Natural killer cell treated with Interleukin-12 subunit alpha and Interleukin-12 subunit beta and Interleukin-15 and Interleukin-18, amount 100 ng/mL, for 72 hours (primary cell): ENCODE results near the gene CD109. TPM values are rescaled to one million over a fixed set of nuclear protein-coding genes. Genes with fewer than 3 reads are reported as not detected.
"Not testable (repeated sequence)": the region's sequence is repeated elsewhere in the genome, so short reads cannot be mapped to it uniquely, and the experiment has no call there.

Experiments used
- ATAC-seq, 2 donors: fragments of 150-1000 bp; cut with Tn5 transposase in 1 of 2; sonication (Bioruptor Pico), chemical (Tn5 transposase) in 1 of 2; 2 replicates each; pipeline ENCODE4 v1.10.0; 2021
- DNase-seq: peaks from one replicate; pipeline ENCODE4 v3.0.0; 2022; ENCODE audit warnings: low spot score
- H3K27ac Mint-ChIP-seq, 2 donors: 1 replicate in 1 of 2; 2 replicates in 1 of 2; pipeline ENCODE4 v1.8.0; 2022; ENCODE audit warnings: mixed read lengths in 2 of 2, mild to moderate bottlenecking in 1 of 2, moderate library complexity in 1 of 2
- H3K27me3 Mint-ChIP-seq, 2 donors: 1 replicate in 1 of 2; 2 replicates in 1 of 2; pipeline ENCODE4 v1.8.0; 2022; ENCODE audit warnings: mixed read lengths in 2 of 2
- H3K36me3 Mint-ChIP-seq: one replicate; pipeline ENCODE4 v1.8.0; 2022; ENCODE audit warnings: mixed read lengths
- H3K4me1 Mint-ChIP-seq, 2 donors: 1 replicate in 1 of 2; 2 replicates in 1 of 2; pipeline ENCODE4 v1.8.0; 2022; ENCODE audit warnings: low read depth in 2 of 2, mixed read lengths in 2 of 2, mild to moderate bottlenecking in 1 of 2
- H3K4me3 Mint-ChIP-seq: one replicate; pipeline ENCODE4 v1.8.0; 2022; ENCODE audit warnings: mixed read lengths
- H3K9me3 Mint-ChIP-seq: 2 replicates; pipeline ENCODE4 v1.8.0; 2022; ENCODE audit warnings: mixed read lengths
- total RNA-seq, 2 donors: library from RNA; stranded (reverse); gene quantifications; one replicate each; pipeline ENCODE4 v1.2.3, GENCODE V29; 2022

CD109 gene
- total RNA-seq, 2 donors from 2014 or later = 0.43 to 2.2 TPM

DNA sequence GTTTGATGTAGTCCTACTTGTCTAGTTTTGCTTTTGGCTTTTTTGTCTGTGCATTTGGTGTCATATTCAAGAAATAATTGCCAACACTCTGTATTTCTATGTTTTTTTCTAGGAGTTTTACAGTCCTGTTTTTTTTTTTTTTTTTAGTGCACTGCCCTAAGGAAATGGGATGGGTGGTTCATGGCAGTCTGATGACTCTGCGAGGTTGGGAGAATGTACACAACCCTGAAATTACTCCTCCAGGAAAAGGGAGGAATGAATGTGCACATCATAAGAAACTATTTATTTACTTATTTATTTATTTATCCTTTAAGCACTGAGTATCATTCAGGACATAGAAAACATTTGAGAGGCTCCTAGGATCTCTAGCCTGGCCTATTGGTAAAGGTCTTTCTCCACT lies 27.0 kb upstream of the CD109 start:
- Mint-ChIP-seq H3K27me3 (peaks cover 22 to 25% of the 10 kb centered on the region in 2 donors), H3K9me3 (no peaks in the 10 kb centered on the region), H3K27ac (no peak overlapping the region), H3K4me3 (no peak overlapping the region), H3K36me3 (no peaks in the 10 kb centered on the region), H3K4me1 (peaks cover 0 to 5% of the 10 kb centered on the region in 2 donors)
- ATAC-seq (no peak), DNase-seq (no peak)

DNA sequence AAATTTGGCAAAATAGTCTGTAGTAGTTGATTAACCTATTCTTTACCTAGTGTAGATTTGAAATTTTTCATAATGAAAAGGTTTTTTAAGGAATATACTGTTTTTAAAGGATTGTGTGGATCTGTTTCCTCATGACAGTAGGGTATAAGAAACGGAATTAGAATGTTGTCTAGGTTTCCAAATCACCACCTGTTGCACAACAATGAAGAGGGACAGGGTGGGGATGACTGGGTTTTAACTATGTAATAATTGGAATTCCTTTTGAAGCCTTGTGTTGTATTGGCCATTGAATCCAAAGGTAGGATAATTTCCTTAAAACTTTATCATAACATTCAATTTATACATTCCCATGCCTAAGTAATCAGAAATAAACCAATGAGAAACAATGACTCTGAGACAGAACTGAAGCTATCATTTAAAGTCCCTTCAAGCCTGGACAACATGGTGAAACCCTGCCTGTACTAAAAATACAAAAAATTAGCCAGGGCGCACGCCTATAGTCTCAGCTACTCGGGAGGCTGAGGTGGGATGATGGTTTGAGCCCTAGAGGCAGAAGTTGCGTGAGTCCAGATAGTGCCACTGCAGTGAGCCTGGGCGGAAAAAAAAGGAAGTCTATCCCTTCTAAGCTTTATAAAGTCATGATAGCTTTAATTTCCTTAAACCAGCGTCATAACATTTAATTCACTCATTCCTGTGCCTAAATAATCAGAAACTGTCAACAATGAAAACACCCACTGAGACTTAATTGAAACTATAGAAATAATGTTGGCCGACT lies 23.9 kb upstream of the CD109 start:
- H3K4me3 Mint-ChIP-seq = no peak overlapping the region
- no peaks in the 10 kb centered on the region for H3K9me3 Mint-ChIP-seq
- H3K27me3 Mint-ChIP-seq = peaks cover 12 to 14% of the 10 kb centered on the region in 2 donors
- peaks cover 0 to 4% of the 10 kb centered on the region in 2 donors for H3K4me1 Mint-ChIP-seq
- no peak overlapping the region for H3K27ac Mint-ChIP-seq
- DNase-seq (no peak), ATAC-seq (no peak)
- H3K36me3 Mint-ChIP-seq = no peaks in the 10 kb centered on the region

DNA sequence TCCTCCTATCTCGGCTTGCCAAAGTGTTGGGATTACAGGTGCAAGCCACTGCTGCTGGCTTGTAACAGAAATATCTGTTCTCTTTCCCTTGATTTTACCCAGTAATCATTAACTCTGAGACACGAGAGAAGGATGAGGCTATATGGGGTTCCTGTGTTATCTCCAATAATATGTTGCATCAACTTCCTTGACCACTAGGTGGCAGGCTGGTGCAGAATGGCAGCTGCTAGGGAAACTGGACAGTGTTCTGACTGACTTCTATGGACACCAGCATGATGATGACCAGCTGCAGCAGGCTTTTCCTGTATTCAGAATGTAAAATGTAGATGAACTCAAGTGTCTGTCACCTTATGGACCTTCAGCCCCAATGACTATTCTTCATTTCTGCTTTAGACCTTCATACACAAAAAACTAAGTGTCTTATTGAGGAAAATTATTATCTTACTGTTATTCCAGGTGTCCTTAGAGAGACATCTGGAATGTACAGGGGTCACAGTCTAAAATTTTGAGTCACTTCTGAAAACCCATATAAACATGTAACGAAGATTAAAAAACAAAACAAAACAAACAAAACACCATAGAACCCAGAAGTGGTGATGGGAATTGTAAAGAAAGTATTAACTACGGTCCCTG lies 20.4 kb upstream of the CD109 start:
- Mint-ChIP-seq H3K36me3 (no peaks in the 10 kb centered on the region), H3K9me3 (no peaks in the 10 kb centered on the region), H3K4me1 (peaks cover 0 to 4% of the 10 kb centered on the region in 2 donors), H3K27me3 (peaks cover 0 to 6% of the 10 kb centered on the region in 2 donors), H3K27ac (no peak overlapping the region), H3K4me3 (no peak overlapping the region)
- ATAC-seq = peak; percentile 78 to 81
- peak; percentile 78 for DNase-seq

DNA sequence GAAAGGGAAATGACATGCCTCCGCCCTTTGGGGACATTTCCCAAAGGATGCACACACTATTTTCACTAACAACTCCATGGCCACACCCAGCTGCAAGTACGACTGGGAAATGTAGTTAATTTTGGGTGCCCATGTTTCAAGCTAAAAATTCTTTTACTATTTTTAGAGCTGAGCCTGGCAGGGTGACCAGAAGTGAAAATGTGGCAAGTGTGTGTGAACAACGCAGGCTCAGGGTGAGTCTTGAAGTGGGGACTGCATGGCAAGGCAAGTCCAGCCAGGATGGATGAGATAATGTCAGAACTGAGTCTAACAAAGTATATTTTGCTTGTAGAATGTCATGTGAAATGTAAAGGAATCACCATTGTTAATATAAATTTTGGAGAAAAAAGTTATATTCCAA lies 17.0 kb upstream of the CD109 start:
- DNase-seq (no peak), ATAC-seq (no peak)
- Mint-ChIP-seq H3K4me1 (peaks cover 0 to 4% of the 10 kb centered on the region in 2 donors), H3K36me3 (no peaks in the 10 kb centered on the region), H3K4me3 (no peak overlapping the region), H3K9me3 (no peaks in the 10 kb centered on the region), H3K27me3 (no peaks in the 10 kb centered on the region), H3K27ac (no peak overlapping the region)

DNA sequence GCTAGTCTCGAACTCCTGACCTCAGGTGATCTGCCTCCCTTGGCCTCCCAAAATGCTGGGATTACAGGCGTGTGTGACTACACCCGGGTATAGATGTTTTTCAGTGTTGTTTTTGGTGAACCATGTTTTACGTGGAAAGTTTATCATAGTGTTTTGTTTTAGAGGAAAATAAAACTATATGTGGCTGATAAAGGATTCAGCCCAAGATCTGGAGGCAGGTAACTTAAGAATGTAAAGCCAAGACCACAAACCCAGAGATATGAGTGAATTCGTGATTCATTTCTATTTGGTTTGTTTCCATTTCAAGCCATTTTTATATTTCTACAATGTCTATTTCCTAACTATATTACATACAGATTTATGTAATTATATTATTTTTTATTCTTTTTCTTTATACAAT lies 16.2 kb upstream of the CD109 start:
- not testable (repeated sequence) for H3K27ac Mint-ChIP-seq, DNase-seq, H3K36me3 Mint-ChIP-seq, H3K4me3 Mint-ChIP-seq, H3K4me1 Mint-ChIP-seq, ATAC-seq, H3K9me3 Mint-ChIP-seq, H3K27me3 Mint-ChIP-seq

DNA sequence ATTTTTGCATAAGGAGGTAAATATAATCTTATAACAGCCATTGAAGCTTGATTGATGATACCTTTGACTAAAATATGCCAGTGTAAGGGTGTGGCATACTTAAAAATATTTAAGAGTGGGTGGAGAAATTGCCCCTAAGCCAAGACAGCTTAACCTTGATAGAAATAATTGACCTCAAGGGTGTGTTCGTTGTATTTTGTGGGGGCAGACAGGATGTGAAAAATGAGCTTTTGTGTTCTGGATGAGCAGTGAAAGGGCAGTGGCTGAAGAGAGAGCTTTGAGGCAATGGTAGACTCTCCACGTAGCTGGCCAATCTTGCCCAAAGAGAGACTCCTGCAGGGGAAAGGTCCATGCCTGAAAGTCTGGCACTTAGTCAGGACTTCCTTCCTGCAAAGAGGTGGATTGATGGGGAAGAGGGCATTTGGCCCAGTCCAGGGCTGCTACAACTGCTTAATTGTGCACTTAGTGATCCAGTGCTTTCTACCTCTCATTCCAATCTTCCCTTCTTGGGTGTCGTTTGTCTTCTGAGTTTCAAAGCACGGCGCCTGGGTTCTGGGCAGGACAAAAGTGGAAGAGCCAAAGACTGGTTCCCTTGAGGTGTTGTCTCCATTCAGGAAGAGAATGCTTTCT lies 15.6 kb upstream of the CD109 start:
- no peak for DNase-seq
- Mint-ChIP-seq H3K36me3 (no peaks in the 10 kb centered on the region), H3K9me3 (no peaks in the 10 kb centered on the region), H3K27me3 (no peaks in the 10 kb centered on the region), H3K4me1 (peaks cover 0 to 3% of the 10 kb centered on the region in 2 donors), H3K27ac (no peak overlapping the region), H3K4me3 (no peak overlapping the region)
- no peak for ATAC-seq

DNA sequence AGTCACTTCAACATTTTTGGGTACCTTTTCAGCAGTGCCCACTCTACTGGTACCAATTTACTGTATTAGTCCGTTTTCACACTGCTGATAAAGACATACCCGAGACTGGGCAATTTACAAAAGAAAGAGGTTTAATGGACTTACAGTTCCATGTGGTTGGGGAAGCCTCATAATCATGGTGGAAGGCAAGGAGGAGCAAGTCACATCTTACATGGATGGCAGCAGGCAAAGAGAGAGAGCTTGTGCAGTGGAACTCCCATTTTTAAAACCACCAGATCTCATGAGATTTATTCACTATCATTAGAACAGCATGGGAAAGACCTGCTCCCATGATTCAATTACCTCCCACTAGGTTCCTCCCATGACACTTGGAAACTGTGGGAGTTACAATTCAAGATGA lies 12.4 kb upstream of the CD109 start:
- not testable (repeated sequence) for DNase-seq, H3K36me3 Mint-ChIP-seq, H3K4me1 Mint-ChIP-seq, ATAC-seq, H3K4me3 Mint-ChIP-seq, H3K9me3 Mint-ChIP-seq, H3K27ac Mint-ChIP-seq
- peaks cover 10 to 19% of the 10 kb centered on the region in 2 donors for H3K27me3 Mint-ChIP-seq

DNA sequence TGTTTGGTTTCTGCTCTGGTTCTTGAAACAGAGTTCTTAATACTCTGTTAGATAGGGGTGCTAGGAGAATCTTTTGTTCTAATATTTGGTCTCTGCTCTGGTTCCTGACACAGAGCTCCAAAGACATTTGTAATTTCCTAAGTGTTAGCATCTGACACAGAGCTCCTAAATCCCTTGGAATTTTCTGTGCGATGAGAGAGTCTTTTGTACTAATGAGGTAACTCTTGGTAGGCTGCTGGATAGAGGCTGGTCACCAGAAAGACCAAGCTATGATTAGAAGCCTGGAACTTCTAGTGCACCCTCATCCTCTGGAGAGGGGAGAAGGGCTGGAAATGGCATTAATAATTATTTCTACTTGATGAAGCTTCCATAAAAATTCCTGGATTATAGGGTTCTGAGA lies 7.7 kb upstream of the CD109 start:
- no peak for DNase-seq
- no peaks in the 10 kb centered on the region for H3K9me3 Mint-ChIP-seq
- H3K4me1 Mint-ChIP-seq = no peaks in the 10 kb centered on the region
- peaks cover 13 to 27% of the 10 kb centered on the region in 2 donors for H3K27me3 Mint-ChIP-seq
- no peaks in the 10 kb centered on the region for H3K36me3 Mint-ChIP-seq
- ATAC-seq = no peak
- no peak overlapping the region for H3K4me3 Mint-ChIP-seq
- H3K27ac Mint-ChIP-seq = no peak overlapping the region

DNA sequence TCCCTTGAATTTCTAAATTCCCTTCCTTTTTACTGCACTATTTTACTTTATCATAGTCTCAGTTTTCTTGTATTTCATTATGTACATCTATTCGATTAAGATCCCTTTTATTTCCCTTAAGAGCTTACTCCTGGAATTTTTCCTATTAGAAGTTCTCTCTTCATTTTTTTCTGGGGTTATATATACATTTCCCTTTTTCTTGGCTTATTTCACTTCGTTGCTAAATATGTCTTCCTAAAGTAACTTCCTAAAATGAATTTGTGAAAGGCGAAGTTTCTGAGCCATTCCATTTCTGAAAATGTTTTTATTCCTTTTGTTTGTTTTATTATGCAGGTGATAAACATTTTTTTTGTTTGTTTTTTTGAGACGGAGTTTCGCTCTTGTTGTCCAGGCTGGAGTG lies 5.9 kb upstream of the CD109 start:
- Mint-ChIP-seq H3K27ac (no peak overlapping the region), H3K9me3 (no peaks in the 10 kb centered on the region), H3K4me1 (peaks cover under 1 to 2% of the 10 kb centered on the region in 2 donors), H3K27me3 (peaks cover 13 to 27% of the 10 kb centered on the region in 2 donors), H3K36me3 (no peaks in the 10 kb centered on the region), H3K4me3 (no peak overlapping the region)
- DNase-seq (no peak), ATAC-seq (no peak)

DNA sequence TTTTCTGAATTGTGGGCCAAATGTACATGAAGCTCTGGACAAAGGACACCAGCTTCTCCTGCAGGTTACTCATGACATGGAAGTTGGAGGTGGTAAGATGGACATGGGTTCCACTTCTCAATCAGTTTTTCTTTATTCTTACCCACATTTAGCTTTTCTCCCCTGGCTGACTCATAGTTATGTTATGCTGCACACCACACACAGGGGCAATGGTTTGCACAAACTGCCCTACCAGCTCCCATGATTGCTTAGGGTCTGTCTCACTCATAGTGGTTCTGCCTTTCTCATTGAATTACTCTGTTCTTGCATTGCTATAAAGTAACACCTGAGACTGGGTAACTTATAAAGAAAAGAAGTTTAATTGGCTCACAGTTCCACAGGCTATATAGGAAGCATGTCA lies 4.5 kb upstream of the CD109 start:
- no peaks in the 10 kb centered on the region for H3K9me3 Mint-ChIP-seq
- H3K4me1 Mint-ChIP-seq = peaks cover 12% of the 10 kb centered on the region in 2 donors
- H3K4me3 Mint-ChIP-seq = no peak overlapping the region
- no peak for ATAC-seq
- DNase-seq = no peak
- no peaks in the 10 kb centered on the region for H3K36me3 Mint-ChIP-seq
- H3K27me3 Mint-ChIP-seq = peaks cover 9 to 18% of the 10 kb centered on the region in 2 donors
- no peak overlapping the region for H3K27ac Mint-ChIP-seq

DNA sequence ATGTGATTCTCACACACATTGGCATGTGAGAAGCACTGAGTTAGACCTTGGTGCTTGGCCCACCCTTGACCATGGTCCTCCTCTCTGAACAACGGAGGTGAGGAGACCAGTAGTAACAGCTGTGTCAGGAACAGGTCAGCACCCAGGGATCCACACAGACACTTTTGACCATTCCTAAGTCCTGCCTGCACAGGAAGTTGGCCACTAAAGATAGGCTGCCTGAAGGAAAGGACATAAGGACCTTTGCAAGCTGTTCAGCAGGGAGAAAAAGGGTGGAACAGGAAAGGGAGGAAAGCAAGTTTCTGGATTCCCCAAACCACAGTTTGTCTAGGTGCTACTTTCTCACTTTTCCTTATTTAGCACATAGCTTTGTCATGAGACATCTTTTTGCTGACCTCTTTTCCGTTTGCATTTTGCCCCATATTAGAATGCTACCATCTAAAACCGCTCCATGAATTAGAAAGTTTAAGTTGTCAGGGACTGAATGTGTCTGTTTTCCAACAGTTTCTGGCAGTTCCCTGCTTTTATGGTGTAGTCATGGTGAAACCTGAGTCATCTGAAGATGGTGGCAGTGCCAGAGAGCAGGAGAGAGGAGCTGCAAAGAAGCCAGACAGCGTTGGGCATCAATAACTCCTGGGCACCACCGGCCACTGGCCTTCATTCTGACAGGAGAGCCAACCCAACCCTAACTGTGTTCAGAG lies 1.1 kb upstream of the CD109 start:
- Mint-ChIP-seq H3K4me3 (peak overlapping the region; percentile 87), H3K4me1 (peaks cover 20 to 29% of the 10 kb centered on the region in 2 donors), H3K27me3 (peaks cover 14 to 17% of the 10 kb centered on the region in 2 donors), H3K36me3 (no peaks in the 10 kb centered on the region), H3K9me3 (no peaks in the 10 kb centered on the region), H3K27ac (peak overlapping the region; percentile 67 to 78)
- no peak for DNase-seq
- ATAC-seq = no peak

DNA sequence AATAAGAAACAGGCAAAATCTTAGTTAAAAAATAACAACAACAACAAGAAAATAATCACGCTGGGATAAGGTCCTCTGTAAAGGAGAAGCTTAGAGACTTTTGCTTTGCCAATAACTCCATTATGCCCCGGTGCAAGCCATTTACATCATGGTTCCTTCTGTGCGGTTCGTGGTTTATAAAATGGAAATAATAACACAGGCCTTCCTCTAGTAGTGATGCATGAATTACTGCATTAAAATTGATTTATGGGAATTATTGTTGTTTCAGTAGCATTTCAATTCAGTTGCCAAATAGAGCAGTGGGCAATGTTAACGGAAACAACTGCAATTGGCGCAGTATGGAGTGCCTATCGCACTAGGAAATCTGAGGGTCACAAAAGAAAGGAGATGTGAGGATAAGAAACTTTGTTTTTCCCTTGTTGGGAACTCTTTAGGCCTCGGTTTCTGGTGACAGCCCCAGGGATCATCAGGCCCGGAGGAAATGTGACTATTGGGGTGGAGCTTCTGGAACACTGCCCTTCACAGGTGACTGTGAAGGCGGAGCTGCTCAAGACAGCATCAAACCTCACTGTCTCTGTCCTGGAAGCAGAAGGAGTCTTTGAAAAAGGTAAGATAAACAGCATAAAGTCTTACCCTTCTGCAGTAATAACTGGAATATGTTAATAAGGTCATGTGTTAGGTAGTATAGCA lies 1.1 kb downstream of the CD109 start:
- no peak overlapping the region for H3K27ac Mint-ChIP-seq
- no peak for ATAC-seq
- peaks cover 13 to 17% of the 10 kb centered on the region in 2 donors for H3K27me3 Mint-ChIP-seq
- no peak for DNase-seq
- no peaks in the 10 kb centered on the region for H3K9me3 Mint-ChIP-seq
- peak overlapping the region; percentile 87 for H3K4me3 Mint-ChIP-seq
- H3K36me3 Mint-ChIP-seq = no peaks in the 10 kb centered on the region
- H3K4me1 Mint-ChIP-seq = peaks cover 20 to 29% of the 10 kb centered on the region in 2 donors

DNA sequence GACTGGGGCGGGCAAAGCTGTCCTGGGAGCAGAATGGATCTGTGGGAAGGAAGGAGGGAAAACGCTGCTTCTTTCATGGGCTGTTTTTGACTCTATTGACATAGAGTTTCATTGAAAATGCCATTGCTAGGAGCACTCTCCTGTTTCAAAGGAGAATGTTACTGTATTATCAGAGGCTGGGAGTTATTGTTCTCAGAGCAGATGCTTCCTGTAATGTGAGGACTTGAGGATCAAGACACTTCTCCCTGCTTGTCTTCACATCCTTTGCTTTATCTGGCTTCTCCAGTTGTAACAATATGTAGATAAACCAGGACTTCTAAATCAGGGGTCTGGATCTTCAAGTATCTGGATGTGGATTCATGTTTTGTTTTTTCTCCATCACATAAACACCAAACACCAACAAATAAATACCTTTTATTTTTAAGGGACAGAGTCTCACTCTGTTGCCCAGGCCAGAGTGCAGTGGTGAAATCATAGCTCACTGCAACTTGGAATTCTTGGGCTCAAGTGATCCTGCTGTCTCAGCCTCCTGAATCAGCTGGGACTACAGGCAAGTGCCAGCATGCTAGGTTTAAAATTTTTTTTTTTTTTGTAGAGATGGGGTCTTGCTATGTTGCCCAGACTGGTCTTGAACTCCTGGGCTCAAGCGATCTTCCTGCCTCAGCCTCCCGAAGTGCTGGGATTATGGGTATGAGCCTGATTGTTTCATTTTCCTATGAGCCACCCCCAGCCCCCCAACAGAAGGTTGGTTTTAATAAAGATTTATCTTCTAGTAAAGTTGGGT lies 3.9 kb downstream of the CD109 start:
- Mint-ChIP-seq H3K4me3 (no peak overlapping the region), H3K27ac (no peak overlapping the region), H3K27me3 (peaks cover 13 to 18% of the 10 kb centered on the region in 2 donors), H3K4me1 (peaks cover 20 to 29% of the 10 kb centered on the region in 2 donors), H3K9me3 (no peaks in the 10 kb centered on the region), H3K36me3 (no peaks in the 10 kb centered on the region)
- ATAC-seq (no peak), DNase-seq (no peak)
